Stimulated activated CD8-positive, alpha-beta memory T cell treated with anti-CD3 and anti-CD28 coated beads, Interleukin-15, amount 100 ng/mL, for 24 hours (primary cell): ENCODE data around the gene NAPB.

Experiments used
- DNase-seq: peaks from one replicate; pipeline ENCODE4 v3.0.0-alpha.2; 2020; ENCODE audit warnings: low read depth

Gene NAPB

GRCh38 chr20:23344336-23344735, 77.0 kb downstream of the NAPB start:
- DNase-seq = no peak

GRCh38 chr20:23343590-23343989, 77.7 kb downstream of the NAPB start:
- DNase-seq = no peak

- DNase-seq = no peak
Observed at GRCh38 chr20:23341073-23341472, 80.2 kb downstream of the NAPB start.

GRCh38 chr20:23340524-23340923, 80.8 kb downstream of the NAPB start:
- DNase-seq = no peak

- no peak for DNase-seq
Observed at GRCh38 chr20:23339986-23340385, 81.3 kb downstream of the NAPB start.

- no peak for DNase-seq
Observed at GRCh38 chr20:23337312-23337711, 84.0 kb downstream of the NAPB start.

- no peak for DNase-seq
Observed at GRCh38 chr20:23336476-23336875, 84.8 kb downstream of the NAPB start.

GRCh38 chr20:23335521-23335920, 85.8 kb downstream of the NAPB start:
- DNase-seq = no peak

GRCh38 chr20:23334111-23334510, 87.2 kb downstream of the NAPB start:
- DNase-seq = no peak

GRCh38 chr20:23332467-23332866, 88.8 kb downstream of the NAPB start:
- DNase-seq = no peak

GRCh38 chr20:23331450-23332350, 89.6 kb downstream of the NAPB start:
- DNase-seq = no peak

GRCh38 chr20:23327617-23328333, 93.5 kb downstream of the NAPB start:
- DNase-seq = no peak

GRCh38 chr20:23326774-23327173, 94.5 kb downstream of the NAPB start:
- DNase-seq = no peak

GRCh38 chr20:23325107-23325506, 96.2 kb downstream of the NAPB start:
- DNase-seq = no peak
